ENCODE results near the gene RYR3.

Gene RYR3

GRCh38 chr15:33636958-33637357 lies 326.2 kb downstream of the RYR3 start:
- in situ Hi-C loops (cut with MboI; ENCODE audit: low sequenced_read_pairs), result no loop called here

GRCh38 chr15:33638453-33638852 lies 327.7 kb downstream of the RYR3 start:
- in situ Hi-C loops (cut with MboI; ENCODE audit: low sequenced_read_pairs), result no loop called here

- in situ Hi-C loops (cut with MboI; ENCODE audit: low sequenced_read_pairs), result no loop called here
Measured at GRCh38 chr15:33639051-33639450, 328.3 kb downstream of the RYR3 start.

- in situ Hi-C loops (cut with MboI; ENCODE audit: low sequenced_read_pairs), result no loop called here
Measured at GRCh38 chr15:33639456-33639855, 328.7 kb downstream of the RYR3 start.

- in situ Hi-C loops (cut with MboI; ENCODE audit: low sequenced_read_pairs), result no loop called here
Measured at GRCh38 chr15:33639978-33640377, 329.2 kb downstream of the RYR3 start.

GRCh38 chr15:33641069-33641468 lies 330.3 kb downstream of the RYR3 start:
- in situ Hi-C loops (cut with MboI; ENCODE audit: low sequenced_read_pairs), result no loop called here

- in situ Hi-C loops (cut with MboI; ENCODE audit: low sequenced_read_pairs), result no loop called here
Measured at GRCh38 chr15:33644304-33644703, 333.5 kb downstream of the RYR3 start.

GRCh38 chr15:33646744-33647143 lies 336.0 kb downstream of the RYR3 start:
- in situ Hi-C loops (cut with MboI; ENCODE audit: low sequenced_read_pairs), result no loop called here

GRCh38 chr15:33649217-33649933 lies 338.6 kb downstream of the RYR3 start:
- in situ Hi-C loops (cut with MboI; ENCODE audit: low sequenced_read_pairs), result no loop called here

- in situ Hi-C loops (cut with MboI; ENCODE audit: low sequenced_read_pairs), result no loop called here
Measured at GRCh38 chr15:33654860-33655259, 344.1 kb downstream of the RYR3 start.

GRCh38 chr15:33655488-33655887 lies 344.7 kb downstream of the RYR3 start:
- in situ Hi-C loops (cut with MboI; ENCODE audit: low sequenced_read_pairs), result no loop called here

GRCh38 chr15:33656168-33656567 lies 345.4 kb downstream of the RYR3 start:
- in situ Hi-C loops (cut with MboI; ENCODE audit: low sequenced_read_pairs), result no loop called here

- in situ Hi-C loops (cut with MboI; ENCODE audit: low sequenced_read_pairs), result no loop called here
Measured at GRCh38 chr15:33660151-33660550, 349.4 kb downstream of the RYR3 start.

- in situ Hi-C loops (cut with MboI; ENCODE audit: low sequenced_read_pairs), result no loop called here
Measured at GRCh38 chr15:33662014-33662413, 351.2 kb downstream of the RYR3 start.

- in situ Hi-C loops (cut with MboI; ENCODE audit: low sequenced_read_pairs), result no loop called here
Measured at GRCh38 chr15:33664947-33665346, 354.2 kb downstream of the RYR3 start.

- in situ Hi-C loops (cut with MboI; ENCODE audit: low sequenced_read_pairs), result no loop called here
Measured at GRCh38 chr15:33670567-33670966, 359.8 kb downstream of the RYR3 start.

GRCh38 chr15:33671456-33671855 lies 360.7 kb downstream of the RYR3 start:
- in situ Hi-C loops (cut with MboI; ENCODE audit: low sequenced_read_pairs), result no loop called here

- in situ Hi-C loops (cut with MboI; ENCODE audit: low sequenced_read_pairs), result no loop called here
Measured at GRCh38 chr15:33675246-33675645, 364.5 kb downstream of the RYR3 start.

- in situ Hi-C loops (cut with MboI; ENCODE audit: low sequenced_read_pairs), result no loop called here
Measured at GRCh38 chr15:33677238-33677830, 366.6 kb downstream of the RYR3 start.

- in situ Hi-C loops (cut with MboI; ENCODE audit: low sequenced_read_pairs), result no loop called here
Measured at GRCh38 chr15:33678176-33678575, 367.4 kb downstream of the RYR3 start.

GRCh38 chr15:33678602-33679001 lies 367.8 kb downstream of the RYR3 start:
- in situ Hi-C loops (cut with MboI; ENCODE audit: low sequenced_read_pairs), result no loop called here

GRCh38 chr15:33679061-33679460 lies 368.3 kb downstream of the RYR3 start:
- in situ Hi-C loops (cut with MboI; ENCODE audit: low sequenced_read_pairs), result no loop called here

GRCh38 chr15:33680336-33680735 lies 369.6 kb downstream of the RYR3 start:
- in situ Hi-C loops (cut with MboI; ENCODE audit: low sequenced_read_pairs), result no loop called here

Measured in hTERT RPE-1 (cell line).